Central memory CD4-positive, alpha-beta T cell (primary cell): Measurements from ENCODE around the gene ARPP21.

Experiments used
- DNase-seq: peaks from one replicate; pipeline ENCODE4 v3.0.0; 2022

Gene ARPP21

DNA sequence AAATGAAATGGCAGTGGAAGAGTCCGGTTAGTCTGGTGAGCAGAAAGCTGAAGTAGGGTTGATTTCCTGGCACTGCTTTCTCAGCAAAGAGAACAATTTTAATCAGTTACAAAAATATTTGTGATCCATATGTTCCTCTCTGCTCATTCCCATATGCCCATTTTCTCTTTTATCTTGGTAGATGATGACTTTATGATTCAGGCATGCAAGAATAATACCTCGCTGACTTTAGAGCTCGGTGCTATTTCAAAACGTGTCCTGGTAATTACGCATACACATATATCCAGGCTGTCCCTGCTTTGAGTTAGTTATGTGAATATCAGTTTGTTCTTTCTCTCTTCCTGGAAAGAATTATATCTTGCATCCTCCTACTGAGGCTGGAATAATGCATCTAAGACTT is 38.5 kb downstream of the ARPP21 start:
- DNase-seq: no peak

DNA sequence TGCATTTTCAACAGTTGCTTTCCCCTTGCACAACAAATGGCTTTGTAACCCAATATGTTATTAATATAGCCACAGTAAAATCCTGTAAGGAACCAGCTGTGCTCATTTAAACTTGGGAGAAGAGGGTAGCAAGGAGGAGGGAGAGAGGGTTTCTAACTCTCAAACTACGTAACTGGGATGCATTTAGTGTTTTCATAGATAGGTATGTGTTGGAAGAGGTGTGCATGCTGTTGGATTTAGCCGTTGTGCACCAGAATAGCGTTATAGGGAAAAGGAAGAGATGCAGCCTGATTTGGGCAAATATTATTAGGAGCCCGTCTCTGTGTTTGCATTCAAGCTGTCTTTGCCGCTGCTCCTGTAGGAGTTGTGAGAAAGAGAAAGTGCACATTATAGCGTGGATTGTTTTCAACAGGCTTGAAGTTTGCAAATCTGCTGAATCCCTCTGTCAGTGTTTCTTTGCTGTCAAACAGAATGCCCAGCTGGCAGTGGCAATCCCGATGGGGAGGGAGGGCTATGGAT is 39.4 kb downstream of the ARPP21 start:
- DNase-seq: no peak

DNA sequence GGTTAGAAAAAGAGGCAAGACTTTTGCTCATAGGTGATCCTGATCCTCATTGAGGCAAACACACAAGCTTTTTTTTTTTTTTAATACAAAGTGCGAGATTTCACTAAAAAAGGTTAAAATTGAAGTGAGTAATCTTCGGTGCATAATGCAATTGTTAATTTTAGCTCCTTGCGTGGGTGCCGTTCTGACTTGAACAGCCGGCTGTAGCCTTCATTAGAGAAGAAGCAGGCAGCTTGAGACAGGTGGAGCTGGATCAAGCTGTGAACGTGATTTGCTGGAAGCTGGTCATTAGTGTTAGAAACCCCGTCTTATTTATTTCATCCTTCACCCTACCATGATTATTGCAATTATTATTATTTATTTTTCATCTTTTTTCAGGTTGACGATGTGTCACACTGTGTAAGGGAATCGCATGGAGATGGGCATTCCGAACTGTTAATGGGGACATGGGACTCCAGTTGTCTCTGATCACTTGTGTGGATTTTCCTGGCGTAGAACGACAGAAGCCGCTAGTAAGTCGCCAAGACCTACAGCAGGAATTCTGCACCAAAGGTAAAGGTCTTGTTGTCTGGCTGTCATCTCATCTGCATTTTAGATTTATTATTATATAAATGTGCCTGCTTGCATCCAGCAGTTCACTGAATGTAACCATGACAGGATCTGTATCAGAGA is 40.2 kb downstream of the ARPP21 start:
- no peak for DNase-seq

DNA sequence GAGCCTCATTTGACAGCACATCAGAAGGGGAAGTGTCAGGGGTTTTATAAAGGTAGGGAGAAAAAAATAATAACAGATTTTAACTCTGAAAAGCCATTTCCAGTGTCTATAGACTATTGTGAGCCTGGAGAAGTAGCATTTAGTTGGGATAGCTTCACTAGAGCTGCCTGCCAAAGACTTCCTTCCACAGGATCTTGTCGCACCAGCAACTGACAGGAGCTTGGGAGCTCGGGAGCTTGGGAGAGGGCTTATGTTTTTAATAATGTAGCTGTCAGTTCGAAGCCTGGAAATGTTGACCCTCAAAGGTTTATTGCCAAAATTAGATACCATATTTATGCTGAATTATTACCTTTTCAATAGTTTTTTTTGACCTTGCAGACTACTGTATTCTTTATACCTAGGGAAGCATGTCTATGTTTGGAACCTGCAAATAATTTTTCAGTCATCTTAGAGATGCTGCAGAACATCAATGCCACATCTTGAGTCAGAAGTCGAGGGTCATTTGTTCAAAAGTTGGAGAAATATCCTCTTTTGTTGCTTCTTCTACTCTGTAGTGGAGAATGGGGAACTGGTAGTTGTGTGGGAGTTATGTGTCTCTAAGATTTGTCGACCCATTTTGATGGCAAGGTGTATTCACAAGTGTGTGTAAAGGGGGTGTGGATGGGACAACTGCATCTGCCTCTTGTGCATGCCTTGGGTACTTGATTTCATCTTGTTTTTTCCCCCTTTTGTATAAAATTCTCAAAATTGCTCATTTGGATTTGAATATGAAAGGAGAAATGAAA is 41.7 kb downstream of the ARPP21 start:
- no peak for DNase-seq

DNA sequence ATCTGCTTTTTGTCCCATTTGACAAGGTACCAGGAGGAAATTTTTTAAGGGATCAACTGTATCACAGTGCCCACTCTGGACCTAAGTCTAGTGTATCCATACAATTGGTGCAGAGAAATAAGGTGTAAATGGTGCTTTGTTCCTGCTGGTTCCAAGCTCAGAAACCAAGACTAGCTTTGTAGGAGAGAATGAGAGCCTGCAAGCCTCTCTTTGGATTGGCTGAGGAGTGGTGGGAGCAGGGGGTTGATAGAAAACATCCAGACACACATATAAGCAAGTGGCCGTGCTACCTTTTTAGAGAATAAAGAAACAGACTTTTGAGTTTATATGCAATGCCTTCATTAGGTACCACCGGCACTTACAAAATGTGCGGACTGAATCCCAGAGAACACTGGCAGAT is 45.8 kb downstream of the ARPP21 start:
- DNase-seq: no peak

DNA sequence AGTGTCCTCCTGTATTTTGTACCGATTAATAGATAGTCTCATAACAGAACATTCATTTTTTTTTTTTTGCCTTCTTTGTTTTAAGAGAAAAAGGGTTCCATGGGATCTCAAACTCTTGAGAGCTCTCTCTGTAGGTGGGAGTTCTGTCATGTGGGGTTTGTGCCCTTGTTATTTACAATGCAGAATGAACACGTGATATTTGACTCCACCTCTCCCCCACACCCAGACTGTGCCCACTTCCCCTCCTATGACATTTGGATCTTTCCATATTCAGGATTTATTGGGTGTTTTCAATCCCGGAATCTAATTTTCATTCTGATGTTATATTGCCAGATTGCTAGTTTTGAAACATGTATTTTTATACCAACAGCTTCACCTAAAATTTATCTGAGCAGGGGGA is 49.5 kb downstream of the ARPP21 start:
- DNase-seq: no peak

DNA sequence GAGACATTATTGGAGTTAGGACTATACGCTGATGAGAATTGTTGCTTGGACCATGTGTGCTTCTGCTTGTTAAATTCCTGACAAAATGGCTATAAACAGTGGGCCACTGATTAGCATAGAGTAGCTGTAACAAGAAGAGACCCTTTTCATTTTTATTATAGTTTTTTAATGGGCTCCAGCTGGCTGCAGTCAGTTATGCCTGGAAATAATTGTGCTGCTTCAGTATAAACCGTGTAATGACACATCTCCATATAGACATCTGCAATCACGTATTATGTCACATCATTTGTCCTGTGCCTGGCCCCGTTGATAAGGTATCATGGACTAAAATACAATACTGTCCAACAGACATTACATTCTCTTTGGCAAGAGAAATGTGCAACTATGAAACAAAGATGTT is 50.9 kb downstream of the ARPP21 start:
- DNase-seq: no peak

DNA sequence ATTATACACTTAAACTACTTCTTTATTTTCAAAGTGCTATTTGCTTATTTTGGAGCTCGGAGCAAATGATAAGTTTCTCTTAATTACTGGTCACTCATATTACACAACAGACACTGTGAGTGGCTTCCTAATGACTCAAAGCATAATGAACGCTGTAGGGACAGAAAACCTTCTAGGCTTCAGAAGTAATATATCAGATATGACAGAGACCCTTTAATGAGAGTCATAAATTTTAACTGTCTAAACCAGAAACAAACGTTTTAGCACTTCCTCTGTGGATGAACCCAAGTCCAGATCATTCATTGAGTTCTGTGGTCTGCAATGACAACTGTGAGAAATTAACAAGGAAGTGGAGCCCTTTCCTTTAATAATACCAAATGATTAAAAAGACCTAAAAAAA is 66.6 kb downstream of the ARPP21 start:
- DNase-seq: no peak

DNA sequence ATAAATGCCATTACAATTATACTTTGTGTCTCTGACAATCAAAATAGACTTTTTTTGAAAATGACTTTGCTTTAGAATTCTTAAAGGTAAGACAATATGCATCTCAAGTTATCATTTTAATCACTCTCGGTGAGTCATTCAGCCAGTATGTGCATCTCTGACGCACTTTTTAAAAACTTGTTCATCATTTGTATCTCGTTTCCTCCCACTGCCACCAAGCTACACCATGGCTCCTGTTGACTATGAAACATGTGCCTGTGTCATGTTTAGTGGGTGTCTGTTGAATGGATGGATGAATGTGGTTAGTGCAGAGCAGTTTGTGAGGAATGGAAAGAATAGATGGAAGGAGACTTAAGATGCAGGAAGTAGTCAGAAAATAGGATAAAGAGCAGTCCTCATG is 68.6 kb downstream of the ARPP21 start:
- no peak for DNase-seq

DNA sequence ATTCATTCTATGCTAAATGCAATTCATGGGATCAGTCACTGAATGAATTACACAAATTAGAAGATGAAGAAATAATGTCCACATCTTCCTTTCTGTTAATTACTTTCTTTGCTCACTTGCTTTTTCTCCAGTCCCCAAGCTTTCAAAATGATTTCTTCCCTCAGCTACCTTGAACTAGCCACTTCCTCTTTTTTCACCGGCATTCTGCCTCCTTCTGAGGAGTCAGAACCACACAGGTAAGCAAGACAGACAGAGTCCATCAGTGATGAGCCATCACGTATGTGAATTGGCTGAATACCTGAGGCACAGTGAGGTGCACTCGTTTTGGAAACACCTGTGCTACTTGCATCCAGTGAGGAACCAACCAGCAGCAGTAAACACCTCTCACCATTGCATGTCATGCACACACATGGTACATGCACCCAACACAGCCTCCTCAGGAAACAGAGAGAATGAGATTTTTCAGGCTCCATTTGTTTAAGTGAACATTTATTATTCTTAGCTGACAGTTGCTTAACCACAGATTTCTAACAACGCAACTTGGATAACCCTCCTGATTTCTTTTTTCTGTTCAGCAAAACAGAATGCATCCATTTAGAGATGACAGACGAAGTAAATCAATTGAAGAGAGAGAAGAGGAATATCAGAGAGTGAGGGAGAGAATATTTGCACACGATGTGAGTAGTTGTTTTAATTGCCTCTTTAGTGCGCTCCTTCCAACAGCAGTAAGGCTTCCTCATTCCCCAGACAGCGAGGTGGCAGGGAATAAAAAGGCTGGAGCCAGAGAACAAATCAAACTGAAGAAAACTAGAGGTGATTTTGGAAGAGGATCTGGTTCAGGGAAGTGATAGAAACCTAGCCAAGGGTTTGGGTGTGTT is 69.3 kb downstream of the ARPP21 start:
- DNase-seq: no peak

DNA sequence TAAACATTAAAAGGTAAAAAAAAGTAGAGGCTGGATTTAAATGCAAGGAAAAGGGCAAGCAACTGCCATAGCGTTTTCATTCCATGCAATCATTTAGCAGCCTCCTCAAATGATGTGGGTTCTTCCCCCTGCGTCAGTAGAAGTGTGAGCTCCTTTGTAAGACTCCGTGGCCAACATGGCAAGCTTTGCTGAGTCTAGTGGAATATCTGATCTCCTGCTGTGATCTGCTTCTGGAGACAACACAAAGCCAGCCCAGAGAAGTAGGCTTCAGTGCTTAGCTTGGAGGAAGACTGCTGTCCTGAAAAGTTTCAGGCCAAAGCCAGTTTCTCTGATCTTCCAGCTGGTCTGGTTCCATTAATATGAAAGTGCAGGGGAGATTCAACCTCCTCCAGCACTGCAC is 70.4 kb downstream of the ARPP21 start:
- DNase-seq: no peak

DNA sequence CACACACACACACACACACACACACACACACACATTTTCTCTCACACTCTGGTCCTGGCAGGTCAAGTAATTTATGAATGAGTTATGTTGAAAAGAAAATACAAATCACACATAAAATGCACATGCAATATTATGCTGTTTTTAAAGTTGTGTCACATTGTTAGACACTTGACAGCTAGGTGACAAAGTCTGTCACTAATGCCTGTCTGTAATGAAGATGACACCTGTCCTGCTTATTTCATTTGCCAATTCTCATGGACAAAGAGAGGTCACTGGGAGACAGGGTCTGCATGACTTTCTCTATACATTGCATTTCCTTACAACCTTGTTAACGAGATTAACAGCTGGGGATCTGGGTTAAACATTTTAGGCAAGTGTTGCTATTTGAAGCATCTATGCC is 71.2 kb downstream of the ARPP21 start:
- no peak for DNase-seq

DNA sequence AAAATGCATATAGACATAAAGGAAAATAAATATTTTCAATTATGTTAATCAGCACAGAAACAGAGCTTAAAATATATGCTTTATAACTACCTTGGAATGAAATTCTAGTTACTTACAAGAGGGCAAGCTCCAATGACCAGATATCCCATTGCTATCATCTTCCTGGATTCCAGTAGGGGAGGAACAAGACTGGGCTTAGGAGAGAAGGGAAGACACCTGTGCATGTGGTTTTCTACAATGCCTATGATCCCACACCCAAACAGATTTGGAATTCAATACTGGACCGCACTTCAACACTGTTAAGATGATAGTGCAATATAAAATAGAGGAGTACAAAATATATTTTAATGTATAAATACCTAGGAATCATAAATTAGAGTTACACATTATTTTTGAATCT is 79.6 kb downstream of the ARPP21 start:
- DNase-seq: no peak

DNA sequence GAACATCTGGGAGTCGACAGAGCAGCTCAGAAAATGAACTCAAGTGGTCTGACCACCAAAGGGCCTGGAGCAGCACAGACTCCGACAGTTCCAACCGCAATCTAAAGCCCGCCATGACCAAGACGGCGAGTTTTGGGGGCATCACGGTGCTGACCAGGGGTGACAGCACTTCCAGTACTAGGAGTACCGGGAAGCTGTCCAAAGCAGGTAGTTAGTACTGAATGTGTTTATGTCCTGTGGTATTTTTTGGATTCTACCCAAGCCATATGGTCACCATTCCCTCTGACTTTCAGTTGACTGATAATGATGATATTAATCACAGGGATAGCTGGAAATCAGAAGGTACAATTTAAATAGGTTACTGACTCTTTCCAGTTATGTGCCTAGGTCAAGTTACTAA is 82.3 kb downstream of the ARPP21 start:
- DNase-seq: no peak

DNA sequence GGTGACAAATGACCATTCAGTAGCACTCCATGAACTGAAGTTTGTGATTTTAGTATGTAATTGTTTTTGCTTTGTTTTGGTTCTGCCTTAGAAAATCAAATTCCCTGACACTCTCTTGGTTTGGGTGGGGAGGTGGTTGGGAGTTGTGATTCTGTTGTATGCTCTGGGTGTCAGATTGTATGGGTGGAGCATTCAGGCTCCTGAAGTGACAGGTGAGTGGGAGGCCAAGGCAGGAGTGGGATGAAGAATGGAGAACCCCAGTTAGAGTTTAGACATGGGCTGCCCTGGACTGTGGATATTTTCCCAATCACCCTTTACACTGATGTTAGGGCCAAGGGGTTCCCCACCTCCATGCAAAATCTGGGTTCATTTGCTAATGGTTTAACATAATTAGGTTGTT is 83.6 kb downstream of the ARPP21 start:
- DNase-seq: no peak

DNA sequence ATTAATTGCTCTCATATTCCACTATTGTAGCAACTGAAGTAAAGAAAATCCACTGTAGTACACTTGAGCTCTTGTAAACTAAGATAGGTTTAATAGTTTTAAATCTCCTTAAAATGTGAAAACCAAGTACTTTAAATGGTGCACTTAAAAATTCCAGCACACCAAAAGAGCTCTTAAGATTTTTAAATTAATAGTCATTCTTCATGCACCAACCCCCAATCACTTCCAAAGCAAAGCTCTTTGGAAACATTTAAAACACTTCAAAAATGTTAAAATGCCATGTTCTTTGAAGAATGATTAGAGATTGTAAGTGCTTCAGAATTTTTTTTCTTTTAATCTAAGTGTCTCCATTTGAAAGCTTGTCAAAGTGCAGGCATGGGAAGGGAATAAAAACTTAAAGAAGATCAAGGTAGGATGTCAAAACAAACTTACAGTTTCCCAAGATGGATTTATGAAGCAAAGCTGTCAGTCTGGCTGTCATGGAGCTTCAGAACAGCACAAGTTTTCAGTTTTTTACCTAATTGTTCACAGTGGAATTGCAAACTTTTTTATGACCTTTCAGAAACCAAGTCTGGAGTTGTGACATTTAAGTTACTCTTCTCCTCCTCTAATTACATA is 84.3 kb downstream of the ARPP21 start:
- no peak for DNase-seq

DNA sequence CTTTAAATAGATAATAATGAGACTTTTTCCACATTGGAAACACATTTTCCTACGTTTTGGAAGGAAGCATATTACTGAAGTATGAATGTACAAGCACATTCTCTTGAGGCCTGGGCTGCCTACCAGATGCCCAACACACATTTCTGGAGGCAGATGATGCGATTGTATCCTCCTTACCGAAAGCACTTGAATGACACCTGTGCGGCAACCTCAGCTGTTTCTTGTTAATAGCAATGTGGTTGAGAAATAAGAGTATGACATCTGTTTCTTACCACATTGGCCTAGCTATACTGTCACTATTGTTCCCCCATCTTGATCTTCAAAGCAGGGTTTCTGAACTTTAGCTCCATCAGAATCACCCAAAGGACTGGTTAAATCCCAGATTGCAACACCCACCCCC is 84.8 kb downstream of the ARPP21 start:
- no peak for DNase-seq

DNA sequence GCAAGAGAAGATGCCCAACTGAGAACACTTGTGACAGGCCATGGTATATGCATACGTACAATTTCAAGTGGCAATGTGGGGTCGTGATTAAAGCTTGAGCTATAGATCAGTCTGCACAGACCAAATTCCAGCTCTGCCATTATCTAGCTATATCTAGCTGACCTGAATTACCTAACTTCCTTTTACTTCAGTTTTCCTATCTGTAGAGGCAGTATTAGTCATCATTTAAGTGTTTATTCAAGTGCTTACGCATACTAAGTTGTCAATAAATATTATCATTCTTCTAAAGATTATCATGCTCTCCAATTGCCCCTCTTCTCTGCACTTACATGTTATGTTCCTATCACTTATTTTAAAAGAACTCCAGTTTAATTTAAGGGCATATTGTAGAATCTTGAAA is 87.9 kb downstream of the ARPP21 start:
- DNase-seq: no peak

DNA sequence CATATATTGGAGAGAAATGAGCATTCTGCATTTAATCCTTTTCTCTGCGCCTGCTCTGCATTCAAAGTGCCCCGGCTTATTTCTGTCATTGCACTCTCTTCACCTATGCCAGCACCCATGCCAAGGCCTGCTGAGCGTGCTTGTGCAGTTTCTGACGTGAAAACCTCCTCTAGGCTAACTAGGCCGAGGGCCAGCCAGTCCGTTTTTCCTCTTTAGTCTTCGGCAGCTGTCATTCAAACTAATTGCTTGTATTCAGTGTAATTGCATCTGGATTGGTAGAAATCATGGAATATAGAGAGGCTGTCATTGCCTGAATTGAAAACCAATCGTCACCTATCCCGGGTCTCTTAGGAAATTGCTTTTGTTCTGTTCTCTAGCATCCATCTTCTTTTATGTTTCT is 94.0 kb downstream of the ARPP21 start:
- DNase-seq: no peak

DNA sequence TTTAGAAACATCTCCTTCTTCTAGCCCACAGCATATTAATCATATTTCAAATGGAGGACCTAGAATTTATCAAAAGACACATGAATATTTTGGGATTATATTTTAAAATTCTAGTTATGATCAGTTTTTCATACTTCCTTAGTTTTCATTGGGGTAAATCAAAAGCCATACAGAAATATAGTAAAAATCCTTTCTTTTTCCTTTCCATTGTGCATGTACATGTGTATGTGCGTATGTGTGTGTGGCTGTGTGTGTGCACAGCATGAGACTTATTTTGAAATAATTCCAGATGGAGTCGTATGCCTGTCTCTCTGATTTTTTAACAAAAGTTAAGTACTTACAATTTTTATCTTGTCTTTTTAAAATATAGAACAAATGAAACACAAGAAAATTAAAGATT is 94.5 kb downstream of the ARPP21 start:
- no peak for DNase-seq

DNA sequence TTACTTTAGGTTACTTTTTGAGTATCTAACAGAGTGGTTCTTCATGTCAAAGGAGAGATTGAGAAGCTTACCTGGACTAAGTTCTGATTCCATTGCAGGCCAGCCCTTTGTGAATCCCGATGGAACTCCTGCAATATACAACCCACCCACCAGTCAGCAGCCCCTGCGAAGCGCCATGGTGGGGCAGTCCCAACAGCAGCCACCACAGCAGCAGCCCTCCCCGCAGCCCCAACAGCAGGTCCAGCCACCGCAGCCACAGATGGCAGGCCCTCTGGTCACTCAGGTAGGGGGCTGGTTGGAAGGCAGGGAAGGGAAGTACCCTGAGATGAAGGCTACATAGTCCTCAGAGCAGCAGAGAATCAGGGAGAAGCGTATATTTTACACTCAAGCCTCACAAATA is 97.8 kb downstream of the ARPP21 start:
- no peak for DNase-seq

DNA sequence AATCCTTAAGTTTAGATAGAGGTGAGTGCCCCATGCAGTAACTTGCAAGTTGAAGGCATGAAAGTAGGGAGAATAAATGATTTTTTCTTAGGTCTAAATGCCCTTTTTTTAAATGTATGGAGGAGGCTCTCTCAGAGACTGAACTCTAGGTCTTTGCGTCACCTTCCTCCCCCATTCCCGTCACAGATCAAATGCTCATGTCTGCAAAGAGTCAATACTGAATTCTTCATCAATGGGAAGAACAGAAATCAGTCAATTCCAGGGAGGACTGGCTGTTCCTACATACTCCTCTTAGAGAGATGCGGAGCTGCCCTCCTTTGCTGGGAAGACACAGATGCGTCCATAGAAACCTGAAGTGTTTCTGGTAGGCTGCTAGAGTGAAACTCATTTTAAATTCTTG is 98.2 kb downstream of the ARPP21 start:
- no peak for DNase-seq
